Astrocyte (in vitro differentiated cells and primary cell): ENCODE measurements around the gene XPOT. TPM values are rescaled to one million over a fixed set of nuclear protein-coding genes. Genes with fewer than 3 reads are reported as not detected.

Experiments used
- DNase-seq: peaks from one replicate; pipeline ENCODE4 v3.0.0-alpha.2; 2010; ENCODE audit warnings: low read depth
- FAIRE-seq: peaks from 2 replicates; lab custom pipeline; 2011; peaks lifted over from hg19 to GRCh38; lab: Jason Lieb, UNC
- H2AFZ ChIP-seq: 2 replicates; pipeline ENCODE4 v1.6.0; 2012; ENCODE audit warnings: low read depth, low read length, inconsistent platforms
- H3K27ac ChIP-seq: 2 replicates; pipeline ENCODE4 v1.5.1; 2011; ENCODE audit warnings: low read depth, low read length, inconsistent platforms
- H3K27me3 ChIP-seq: 2 replicates; pipeline ENCODE4 v1.6.0; 2011; ENCODE audit warnings: low read length, inconsistent platforms; ENCODE audit not compliant: insufficient read depth
- H3K36me3 ChIP-seq: 2 replicates; pipeline ENCODE4 v1.5.1; 2011; ENCODE audit warnings: low read length, inconsistent platforms; ENCODE audit not compliant: insufficient read depth
- H3K4me1 ChIP-seq: 2 replicates; pipeline ENCODE4 v1.5.1; 2011; ENCODE audit warnings: low read length, inconsistent platforms; ENCODE audit not compliant: insufficient read depth
- H3K4me2 ChIP-seq: 2 replicates; pipeline ENCODE4 v1.6.0; 2012; ENCODE audit warnings: low read length, inconsistent platforms
- H3K4me3 ChIP-seq: 2 replicates; pipeline ENCODE4 v1.5.1; 2011; ENCODE audit warnings: low read depth, mild to moderate bottlenecking, low read length, inconsistent platforms; ENCODE audit not compliant: insufficient read depth
- H3K79me2 ChIP-seq: 2 replicates; pipeline ENCODE4 v1.6.0; 2012; ENCODE audit warnings: mild to moderate bottlenecking, low read length, inconsistent platforms; ENCODE audit not compliant: insufficient read depth
- H3K9ac ChIP-seq: 2 replicates; pipeline ENCODE4 v1.6.0; 2012; ENCODE audit warnings: mild to moderate bottlenecking, low read length, inconsistent platforms
- H3K9me3 ChIP-seq: 2 replicates; pipeline ENCODE4 v1.5.1; 2012; ENCODE audit warnings: low read depth, mild to moderate bottlenecking, low read length, inconsistent platforms; ENCODE audit not compliant: insufficient read depth
- H4K20me1 ChIP-seq: 2 replicates; pipeline ENCODE4 v1.6.0; 2012; ENCODE audit warnings: low read length, inconsistent platforms; ENCODE audit not compliant: insufficient read depth
- H3K27ac Mint-ChIP-seq: one replicate; pipeline ENCODE4 v1.8.0; 2021; ENCODE audit warnings: mild to moderate bottlenecking, mixed read lengths; ENCODE audit not compliant: unreplicated experiment
- H3K27me3 Mint-ChIP-seq: one replicate; pipeline ENCODE4 v1.8.0; 2021; ENCODE audit warnings: low read depth, mixed read lengths; ENCODE audit not compliant: unreplicated experiment
- H3K36me3 Mint-ChIP-seq: one replicate; pipeline ENCODE4 v1.8.0; 2021; ENCODE audit warnings: low read depth, mixed read lengths; ENCODE audit not compliant: unreplicated experiment
- H3K4me1 Mint-ChIP-seq: one replicate; pipeline ENCODE4 v1.8.0; 2021; ENCODE audit warnings: low read depth, mixed read lengths; ENCODE audit not compliant: unreplicated experiment
- H3K4me3 Mint-ChIP-seq: one replicate; pipeline ENCODE4 v1.8.0; 2021; ENCODE audit warnings: mild to moderate bottlenecking, moderate library complexity, mixed read lengths; ENCODE audit not compliant: unreplicated experiment
- H3K9me3 Mint-ChIP-seq: one replicate; pipeline ENCODE4 v1.8.0; 2021; ENCODE audit warnings: mild to moderate bottlenecking, mixed read lengths; ENCODE audit not compliant: unreplicated experiment
- CTCF ChIP-seq: IDR thresholded peaks from 2 replicates; pipeline ENCODE4 v1.5.1; 2011; ENCODE audit warnings: low read depth, mild to moderate bottlenecking, inconsistent platforms, low read length, moderate library complexity; ENCODE audit not compliant: insufficient read depth
- EZH2 ChIP-seq: IDR thresholded peaks from 2 replicates; pipeline ENCODE4 v1.6.1; 2012; ENCODE audit warnings: mild to moderate bottlenecking, low read length, inconsistent platforms; ENCODE audit not compliant: insufficient read depth
- total RNA-seq: library from RNA; stranded (reverse); gene quantifications from 2 replicates; pipeline ENCODE4 v1.2.1, GENCODE V29; 2021

XPOT gene
- total RNA-seq, 1 donor from 2014 or later, result 142 TPM

GRCh38 chr12:64411427-64411826, 7.2 kb downstream of the XPOT start:
- FAIRE-seq, result no peak

DNA sequence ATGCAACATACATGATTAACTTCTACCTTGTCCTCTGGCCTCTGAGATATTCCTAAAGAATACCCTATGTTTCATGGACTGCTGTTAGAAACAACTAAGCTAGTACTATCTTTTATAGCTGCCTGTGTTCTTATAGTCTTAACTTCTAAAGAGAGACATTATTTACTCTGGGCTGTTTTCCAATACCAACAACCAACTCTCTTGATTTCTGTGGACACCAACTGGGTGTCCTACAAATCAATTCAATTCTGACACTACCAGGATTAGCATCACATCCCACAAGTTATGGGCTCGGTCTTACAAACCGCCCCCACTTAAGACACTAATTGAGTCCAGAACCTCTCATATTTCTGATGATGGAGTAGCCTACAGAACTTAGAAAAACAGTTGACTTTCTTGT, 8.3 kb downstream of the XPOT start:
- H2AFZ ChIP-seq, result no peak overlapping the region
- FAIRE-seq (no peak), DNase-seq (no peak)
- H3K36me3 Mint-ChIP-seq, result peaks cover 19% of the 10 kb centered on the region
- peaks cover 54% of the 10 kb centered on the region for H3K36me3 ChIP-seq
- H3K9ac ChIP-seq, result no peak overlapping the region
- H3K27me3 Mint-ChIP-seq, result no peaks in the 10 kb centered on the region
- no peak overlapping the region for H3K27ac ChIP-seq
- H3K4me3 ChIP-seq, result no peak overlapping the region
- no peaks in the 10 kb centered on the region for H3K27me3 ChIP-seq
- peaks cover 39% of the 10 kb centered on the region for H3K79me2 ChIP-seq
- H3K9me3 ChIP-seq, result no peaks in the 10 kb centered on the region
- H3K4me3 Mint-ChIP-seq, result no peak overlapping the region
- H3K27ac Mint-ChIP-seq, result no peak overlapping the region
- no peak overlapping the region for H3K4me2 ChIP-seq
- no peaks in the 10 kb centered on the region for H3K4me1 ChIP-seq
- peaks cover 15% of the 10 kb centered on the region for H3K4me1 Mint-ChIP-seq
- H3K9me3 Mint-ChIP-seq, result no peaks in the 10 kb centered on the region
- TF ChIP-seq EZH2, result no peak
- no peak for TF ChIP-seq CTCF
- H4K20me1 ChIP-seq, result peaks cover 51% of the 10 kb centered on the region

More at GRCh38 chr12:64411427-64411826, 7.2 kb downstream of the XPOT start:
- DNase-seq, result no peak
- Histone ChIP-seq H3K9me3 (no peaks in the 10 kb centered on the region), H3K4me3 (no peak overlapping the region), H3K4me1 (no peaks in the 10 kb centered on the region), H3K27ac (no peak overlapping the region), H2AFZ (no peak overlapping the region), H3K79me2 (peaks cover 50% of the 10 kb centered on the region), H3K27me3 (no peaks in the 10 kb centered on the region), H4K20me1 (peaks cover 61% of the 10 kb centered on the region), H3K4me2 (no peak overlapping the region), H3K36me3 (peaks cover 45% of the 10 kb centered on the region), H3K9ac (no peak overlapping the region)
- Mint-ChIP-seq H3K36me3 (peaks cover 15% of the 10 kb centered on the region), H3K4me3 (no peak overlapping the region), H3K4me1 (peaks cover 18% of the 10 kb centered on the region), H3K27ac (no peak overlapping the region), H3K27me3 (no peaks in the 10 kb centered on the region), H3K9me3 (no peaks in the 10 kb centered on the region)
- TF ChIP-seq CTCF (no peak), EZH2 (no peak)

- Histone ChIP-seq H3K27me3 (no peaks in the 10 kb centered on the region), H3K4me1 (no peaks in the 10 kb centered on the region), H4K20me1 (peaks cover 38% of the 10 kb centered on the region), H3K9ac (no peak overlapping the region), H3K36me3 (peaks cover 69% of the 10 kb centered on the region), H3K79me2 (peaks cover 25% of the 10 kb centered on the region), H3K9me3 (no peaks in the 10 kb centered on the region), H3K4me2 (no peak overlapping the region), H3K27ac (no peak overlapping the region), H2AFZ (no peak overlapping the region), H3K4me3 (no peak overlapping the region)
- Mint-ChIP-seq H3K9me3 (no peaks in the 10 kb centered on the region), H3K36me3 (peaks cover 19% of the 10 kb centered on the region), H3K27me3 (no peaks in the 10 kb centered on the region), H3K27ac (no peak overlapping the region), H3K4me1 (peaks cover 5% of the 10 kb centered on the region), H3K4me3 (no peak overlapping the region)
- FAIRE-seq (no peak), DNase-seq (no peak)
- TF ChIP-seq CTCF (no peak), EZH2 (no peak)
Measured at GRCh38 chr12:64413884-64414283, 9.7 kb downstream of the XPOT start.
